Hindlimb muscle (tissue), 1 donor: Measurements from ENCODE around the gene SEMA4D. TPM values are rescaled to one million over a fixed set of nuclear protein-coding genes. Genes with fewer than 3 reads are reported as not detected.
A peak's percentile ranks its signal among the peaks of the same experiment; 100 is the strongest.

Experiments
- DNase-seq: peaks from one replicate; pipeline ENCODE4 v3.0.0-alpha.2; 2013
- polyA plus RNA-seq: library from polyadenylated mRNA; unstranded; fragments of 120-200 nt; gene quantifications from one replicate; pipeline ENCODE4 v1.2.1, GENCODE V29; 2013; ENCODE audit not compliant: insufficient read length

SEMA4D gene
- polyA plus RNA-seq, 1 donor, result 23.3 TPM

- no peak for DNase-seq
Measured at GRCh38 chr9:89408628-89409101, 89.2 kb downstream of the SEMA4D start.

GRCh38 chr9:89407070-89407469, 90.8 kb downstream of the SEMA4D start:
- no peak for DNase-seq

- DNase-seq, result peak; percentile 63
Measured at GRCh38 chr9:89405826-89406225, 92.1 kb downstream of the SEMA4D start.

- DNase-seq, result no peak
Measured at GRCh38 chr9:89404074-89404473, 93.8 kb downstream of the SEMA4D start.

DNA sequence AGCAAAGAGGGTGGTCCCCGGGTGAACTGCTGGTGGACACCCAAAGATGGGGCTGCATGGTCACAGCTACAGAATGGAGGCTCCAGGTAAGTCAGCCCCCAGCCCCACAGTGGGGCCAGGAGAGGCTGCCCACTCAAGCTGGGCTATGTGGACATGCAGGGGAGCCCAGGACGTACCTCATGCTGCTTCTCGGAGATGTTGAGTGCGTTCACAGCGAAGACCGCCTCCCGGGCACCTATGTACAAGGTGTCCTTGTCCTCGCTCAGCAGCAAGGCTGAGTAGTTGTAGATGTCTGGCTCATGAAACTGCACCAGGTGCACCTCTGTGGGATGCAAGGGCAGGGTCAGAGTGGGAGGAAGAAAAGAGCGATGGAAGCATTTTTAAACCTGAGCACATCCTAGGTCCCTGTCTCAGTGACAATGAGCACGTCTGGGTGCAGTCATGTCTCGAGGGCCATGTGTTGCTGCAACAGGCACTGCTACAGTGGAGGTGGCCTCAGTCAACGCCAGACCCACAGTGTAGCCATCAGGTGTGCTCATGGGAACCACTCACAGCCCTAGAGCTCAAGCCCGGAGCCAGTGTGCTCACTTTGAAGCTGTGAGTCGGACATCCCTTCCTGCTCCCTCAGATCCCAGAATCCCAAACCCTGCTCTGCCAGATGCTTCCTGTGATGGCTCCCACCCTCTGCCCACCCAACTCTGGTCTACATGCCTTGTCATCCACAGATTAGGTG, 95.1 kb downstream of the SEMA4D start:
- DNase-seq, result no peak

GRCh38 chr9:89400403-89401116, 97.4 kb downstream of the SEMA4D start:
- DNase-seq, result no peak

GRCh38 chr9:89398621-89399020, 99.3 kb downstream of the SEMA4D start:
- DNase-seq, result no peak

- no peak for DNase-seq
Measured at GRCh38 chr9:89397471-89397870, 100.4 kb downstream of the SEMA4D start.

GRCh38 chr9:89395931-89396710, 101.8 kb downstream of the SEMA4D start:
- DNase-seq, result no peak

DNA sequence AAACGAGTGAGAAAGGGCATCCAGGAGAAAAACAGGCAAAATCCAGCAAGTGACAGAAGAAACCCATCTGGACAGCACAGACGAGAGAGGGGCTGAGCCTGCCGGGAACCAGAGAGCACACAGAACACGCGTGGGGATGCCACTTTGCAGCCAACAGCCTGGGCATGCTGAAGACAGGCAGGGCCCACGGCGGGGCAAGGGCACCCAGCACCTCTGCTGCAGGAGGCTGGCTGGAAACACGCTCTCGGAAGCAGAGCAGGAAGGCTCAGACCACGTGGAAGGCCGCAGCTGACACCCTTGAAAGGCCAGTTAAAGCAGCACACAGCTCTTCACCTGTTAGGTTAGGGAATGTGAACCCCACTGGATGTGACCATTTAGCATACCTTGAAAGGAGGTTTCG, 103.5 kb downstream of the SEMA4D start:
- DNase-seq, result no peak

DNA sequence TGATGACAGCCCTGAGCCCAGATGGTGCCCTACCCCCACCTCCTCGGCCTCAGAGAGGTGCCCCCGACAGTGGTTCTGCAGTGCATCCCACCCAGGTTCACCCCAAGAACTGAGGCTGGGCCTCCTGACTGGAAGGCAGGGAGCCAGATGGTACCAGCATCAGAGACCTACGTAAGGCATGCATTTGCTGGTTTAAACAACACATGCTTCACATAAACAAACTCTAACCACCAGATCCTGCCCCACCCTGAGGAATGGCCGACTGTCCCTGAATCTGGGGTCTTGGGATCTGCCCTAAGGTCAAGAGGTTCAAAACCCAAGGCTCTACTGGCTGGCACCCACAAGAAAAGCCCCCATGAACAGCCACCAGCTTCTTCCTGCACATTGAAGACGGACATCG, 106.3 kb downstream of the SEMA4D start:
- DNase-seq, result no peak

DNA sequence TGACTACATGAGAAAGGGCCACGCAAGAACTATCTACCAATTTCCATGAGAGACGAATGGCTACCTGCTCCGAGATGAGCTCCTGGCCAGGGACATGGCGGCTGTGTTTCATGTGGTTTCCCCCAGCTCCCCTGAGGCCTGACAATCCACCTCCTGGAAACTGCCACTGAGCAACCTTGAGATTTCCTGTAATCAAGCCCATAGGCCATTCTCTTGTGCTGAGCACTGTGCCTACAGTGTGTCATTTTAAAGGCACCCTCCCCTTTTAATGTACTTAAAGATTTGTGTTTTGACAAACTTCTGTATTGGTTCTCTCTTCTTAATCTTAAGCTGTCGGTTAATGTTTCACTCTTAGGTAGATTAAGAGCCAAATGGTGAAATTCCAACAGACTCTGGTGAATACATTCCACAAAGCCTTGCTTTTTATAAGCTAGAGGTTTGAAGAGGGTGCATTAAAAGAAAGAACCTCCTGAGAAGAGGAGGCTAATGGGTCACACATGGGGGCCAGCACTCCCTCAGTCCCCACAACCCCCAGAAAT, 107.3 kb downstream of the SEMA4D start:
- no peak for DNase-seq

- no peak for DNase-seq
Measured at GRCh38 chr9:89390068-89390555, 107.8 kb downstream of the SEMA4D start.

DNA sequence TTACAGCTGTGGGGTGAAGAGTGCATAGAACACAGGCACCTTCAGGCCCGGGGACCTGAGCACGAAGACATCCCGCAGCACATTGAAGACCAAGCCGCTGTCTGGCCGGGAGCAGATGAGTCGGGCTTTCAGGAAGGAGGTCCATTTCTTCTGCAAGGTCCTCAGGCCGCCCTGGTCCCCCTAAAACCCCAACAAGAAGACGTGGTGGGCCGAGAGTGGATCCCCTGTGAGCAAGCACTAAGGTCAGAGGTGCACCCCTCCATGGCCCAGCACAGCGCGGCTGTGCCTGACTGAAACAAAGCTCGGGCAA, 109.1 kb downstream of the SEMA4D start:
- no peak for DNase-seq

- DNase-seq, result peak; percentile 36
Measured at GRCh38 chr9:89388084-89388867, 109.6 kb downstream of the SEMA4D start.

- no peak for DNase-seq
Measured at GRCh38 chr9:89387197-89387849, 110.6 kb downstream of the SEMA4D start.

- DNase-seq, result no peak
Measured at GRCh38 chr9:89386797-89387196, 111.1 kb downstream of the SEMA4D start.

DNA sequence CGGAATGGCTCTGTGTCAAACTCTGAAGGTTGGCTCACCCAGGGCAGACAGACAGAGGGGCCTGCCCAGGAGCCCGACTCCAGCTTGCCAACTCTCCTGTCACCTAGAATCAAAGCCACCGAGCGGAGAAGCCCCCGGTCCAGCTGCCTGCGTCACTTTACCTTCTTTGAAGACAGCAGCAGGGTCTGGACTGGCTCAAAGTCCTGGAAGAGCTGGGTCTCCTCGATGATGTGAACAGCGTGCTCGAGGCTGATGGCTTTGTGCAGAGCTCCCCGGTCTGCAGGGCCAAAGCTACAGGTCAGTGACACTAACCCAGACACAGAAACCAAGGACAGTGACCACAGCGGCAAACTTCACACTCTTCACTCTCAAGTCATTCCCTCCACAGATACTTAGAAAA, 111.7 kb downstream of the SEMA4D start:
- no peak for DNase-seq

DNA sequence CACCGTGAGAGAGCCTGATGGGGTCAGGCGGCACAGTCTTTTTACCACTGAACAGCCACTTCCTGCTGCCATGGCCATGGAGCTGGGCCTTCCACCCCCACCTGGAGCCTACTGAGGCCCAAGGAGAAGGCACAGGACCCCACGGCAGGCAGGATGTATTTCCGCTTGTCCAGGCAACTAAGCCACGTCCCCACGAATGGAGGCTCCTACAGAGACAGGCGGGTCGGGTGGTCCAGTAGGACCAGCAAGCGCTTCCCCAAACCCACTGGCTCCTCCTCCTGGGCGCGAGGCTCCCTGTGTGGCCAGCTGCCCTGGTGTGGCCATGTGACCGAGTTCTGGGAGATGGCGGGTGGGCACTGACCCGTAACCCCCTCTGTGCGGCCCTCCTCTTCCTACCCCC, 113.1 kb downstream of the SEMA4D start:
- no peak for DNase-seq

- DNase-seq, result no peak
Measured at GRCh38 chr9:89383721-89384300, 114.1 kb downstream of the SEMA4D start.

GRCh38 chr9:89383030-89383720, 114.7 kb downstream of the SEMA4D start:
- no peak for DNase-seq
